Hematopoietic multipotent progenitor cell treated with erythropoietin and hydrocortisone succinate and interleukin-3 and kit ligand, for 17 days (in vitro differentiated cells): ENCODE data around the gene GTF2F2.
"Not testable (repeated sequence)": the region's sequence is repeated elsewhere in the genome, so short reads cannot be mapped to it uniquely, and the experiment has no call there.

Source experiments
- DNase-seq: peaks from one replicate; pipeline ENCODE4 v3.0.0-alpha.2; 2015; ENCODE audit warnings: low spot score

The GTF2F2 gene

GRCh38 chr13:45256254-45256653 is 135.9 kb downstream of the GTF2F2 start:
- DNase-seq, result no peak

GRCh38 chr13:45257638-45258333 is 137.5 kb downstream of the GTF2F2 start:
- DNase-seq, result no peak

- no peak for DNase-seq
Measured at GRCh38 chr13:45258334-45258675, 138.0 kb downstream of the GTF2F2 start.

GRCh38 chr13:45267215-45267614 is 146.9 kb downstream of the GTF2F2 start:
- no peak for DNase-seq

- no peak for DNase-seq
Measured at GRCh38 chr13:45269204-45269603, 148.9 kb downstream of the GTF2F2 start.

- no peak for DNase-seq
Measured at GRCh38 chr13:45276913-45277312, 156.6 kb downstream of the GTF2F2 start.

GRCh38 chr13:45278096-45278645 is 157.9 kb downstream of the GTF2F2 start:
- no peak for DNase-seq

GRCh38 chr13:45280011-45280410 is 159.7 kb downstream of the GTF2F2 start:
- no peak for DNase-seq

GRCh38 chr13:45280751-45281634 is 160.7 kb downstream of the GTF2F2 start:
- peak; percentile 85 for DNase-seq

GRCh38 chr13:45282994-45283393 is 162.7 kb downstream of the GTF2F2 start:
- DNase-seq, result no peak

- no peak for DNase-seq
Measured at GRCh38 chr13:45289936-45290563, 169.7 kb downstream of the GTF2F2 start.

- no peak for DNase-seq
Measured at GRCh38 chr13:45292176-45292575, 171.9 kb downstream of the GTF2F2 start.

- no peak for DNase-seq
Measured at GRCh38 chr13:45295536-45295935, 175.2 kb downstream of the GTF2F2 start.

GRCh38 chr13:45296259-45296658 is 175.9 kb downstream of the GTF2F2 start:
- no peak for DNase-seq

- DNase-seq, result no peak
Measured at GRCh38 chr13:45297456-45298205, 177.3 kb downstream of the GTF2F2 start.

- no peak for DNase-seq
Measured at GRCh38 chr13:45298206-45298505, 177.8 kb downstream of the GTF2F2 start.

GRCh38 chr13:45298550-45298949 is 178.2 kb downstream of the GTF2F2 start:
- DNase-seq, result not testable (repeated sequence)

GRCh38 chr13:45299194-45299593 is 178.9 kb downstream of the GTF2F2 start:
- peak; percentile 56 for DNase-seq

- DNase-seq, result no peak
Measured at GRCh38 chr13:45300190-45300985, 180.1 kb downstream of the GTF2F2 start.

- DNase-seq, result peak; percentile 56
Measured at GRCh38 chr13:45301263-45301662, 181.0 kb downstream of the GTF2F2 start.

GRCh38 chr13:45302507-45302906 is 182.2 kb downstream of the GTF2F2 start:
- DNase-seq, result no peak
